DMS153 (cell line): Measurements from ENCODE around the gene ACVR2A.

Source experiments
- DNase-seq: peaks from one replicate; lab custom pipeline; 2025; lab: John Stamatoyannopoulos, UW

ACVR2A gene

GRCh38 chr2:147924647-147925046, 79.8 kb downstream of the ACVR2A start:
- DNase-seq: no peak

- no peak for DNase-seq
Measured at GRCh38 chr2:147925886-147926285, 81.1 kb downstream of the ACVR2A start.

- no peak for DNase-seq
Measured at GRCh38 chr2:147927053-147927588, 82.3 kb downstream of the ACVR2A start.

- DNase-seq: no peak
Measured at GRCh38 chr2:147933931-147934330, 89.1 kb downstream of the ACVR2A start.

GRCh38 chr2:147934881-147935620, 90.2 kb downstream of the ACVR2A start:
- no peak for DNase-seq

GRCh38 chr2:147937744-147938349, 93.0 kb downstream of the ACVR2A start:
- DNase-seq: no peak

GRCh38 chr2:147939313-147939712, 94.5 kb downstream of the ACVR2A start:
- DNase-seq: no peak

GRCh38 chr2:147945660-147946059, 100.8 kb downstream of the ACVR2A start:
- no peak for DNase-seq

GRCh38 chr2:147952118-147952517, 107.3 kb downstream of the ACVR2A start:
- DNase-seq: no peak

- no peak for DNase-seq
Measured at GRCh38 chr2:147968571-147968970, 123.7 kb downstream of the ACVR2A start.

- no peak for DNase-seq
Measured at GRCh38 chr2:147976102-147976501, 131.3 kb downstream of the ACVR2A start.

GRCh38 chr2:147977679-147978078, 132.8 kb downstream of the ACVR2A start:
- DNase-seq: no peak
